ENCODE data around the gene FAAP20.

DNA sequence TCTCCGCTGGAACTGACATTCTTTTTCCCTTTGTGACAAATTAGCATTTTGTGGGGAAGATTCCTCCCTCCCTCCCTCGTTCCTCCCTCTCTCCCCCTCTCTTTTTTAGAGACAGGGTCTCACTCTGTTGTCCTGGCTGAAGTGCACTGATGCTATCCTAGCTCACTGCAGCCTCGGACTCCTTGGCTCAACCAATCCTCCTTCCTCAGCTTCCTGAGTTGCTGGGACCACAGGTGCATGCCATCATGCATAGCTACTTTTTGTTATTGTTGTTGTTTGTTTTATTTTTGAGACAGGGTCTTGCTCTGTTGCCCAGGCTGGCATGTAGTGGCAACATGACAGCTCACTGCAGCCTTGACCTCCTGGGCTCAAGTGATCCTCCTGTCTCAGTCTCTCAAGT, 26.7 kb upstream of the FAAP20 start:
- TF ChIP-seq, protein P1, sequence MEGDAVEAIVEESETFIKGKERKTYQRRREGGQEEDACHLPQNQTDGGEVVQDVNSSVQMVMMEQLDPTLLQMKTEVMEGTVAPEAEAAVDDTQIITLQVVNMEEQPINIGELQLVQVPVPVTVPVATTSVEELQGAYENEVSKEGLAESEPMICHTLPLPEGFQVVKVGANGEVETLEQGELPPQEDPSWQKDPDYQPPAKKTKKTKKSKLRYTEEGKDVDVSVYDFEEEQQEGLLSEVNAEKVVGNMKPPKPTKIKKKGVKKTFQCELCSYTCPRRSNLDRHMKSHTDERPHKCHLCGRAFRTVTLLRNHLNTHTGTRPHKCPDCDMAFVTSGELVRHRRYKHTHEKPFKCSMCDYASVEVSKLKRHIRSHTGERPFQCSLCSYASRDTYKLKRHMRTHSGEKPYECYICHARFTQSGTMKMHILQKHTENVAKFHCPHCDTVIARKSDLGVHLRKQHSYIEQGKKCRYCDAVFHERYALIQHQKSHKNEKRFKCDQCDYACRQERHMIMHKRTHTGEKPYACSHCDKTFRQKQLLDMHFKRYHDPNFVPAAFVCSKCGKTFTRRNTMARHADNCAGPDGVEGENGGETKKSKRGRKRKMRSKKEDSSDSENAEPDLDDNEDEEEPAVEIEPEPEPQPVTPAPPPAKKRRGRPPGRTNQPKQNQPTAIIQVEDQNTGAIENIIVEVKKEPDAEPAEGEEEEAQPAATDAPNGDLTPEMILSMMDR (conservative IDR thresholded peaks at IDR 0.05; ENCODE audit: low read depth in 2 of 2): no peak
- no peak for TF ChIP-seq EZH2 (IDR thresholded peaks at IDR 0.05; ENCODE audit: low read depth, unreplicated experiment)
- TF ChIP-seq CREB1 (CRISPR knock-in tag; IDR thresholded peaks at IDR 0.05; ENCODE audit: low read depth): no peak
- no peak for TF ChIP-seq EZH2phosphoT487 (IDR thresholded peaks at IDR 0.05; ENCODE audit: unreplicated experiment)
- no peak for TF ChIP-seq JUNB (IDR thresholded peaks at IDR 0.05; ENCODE audit: unreplicated experiment)
- TF ChIP-seq, protein P2, sequence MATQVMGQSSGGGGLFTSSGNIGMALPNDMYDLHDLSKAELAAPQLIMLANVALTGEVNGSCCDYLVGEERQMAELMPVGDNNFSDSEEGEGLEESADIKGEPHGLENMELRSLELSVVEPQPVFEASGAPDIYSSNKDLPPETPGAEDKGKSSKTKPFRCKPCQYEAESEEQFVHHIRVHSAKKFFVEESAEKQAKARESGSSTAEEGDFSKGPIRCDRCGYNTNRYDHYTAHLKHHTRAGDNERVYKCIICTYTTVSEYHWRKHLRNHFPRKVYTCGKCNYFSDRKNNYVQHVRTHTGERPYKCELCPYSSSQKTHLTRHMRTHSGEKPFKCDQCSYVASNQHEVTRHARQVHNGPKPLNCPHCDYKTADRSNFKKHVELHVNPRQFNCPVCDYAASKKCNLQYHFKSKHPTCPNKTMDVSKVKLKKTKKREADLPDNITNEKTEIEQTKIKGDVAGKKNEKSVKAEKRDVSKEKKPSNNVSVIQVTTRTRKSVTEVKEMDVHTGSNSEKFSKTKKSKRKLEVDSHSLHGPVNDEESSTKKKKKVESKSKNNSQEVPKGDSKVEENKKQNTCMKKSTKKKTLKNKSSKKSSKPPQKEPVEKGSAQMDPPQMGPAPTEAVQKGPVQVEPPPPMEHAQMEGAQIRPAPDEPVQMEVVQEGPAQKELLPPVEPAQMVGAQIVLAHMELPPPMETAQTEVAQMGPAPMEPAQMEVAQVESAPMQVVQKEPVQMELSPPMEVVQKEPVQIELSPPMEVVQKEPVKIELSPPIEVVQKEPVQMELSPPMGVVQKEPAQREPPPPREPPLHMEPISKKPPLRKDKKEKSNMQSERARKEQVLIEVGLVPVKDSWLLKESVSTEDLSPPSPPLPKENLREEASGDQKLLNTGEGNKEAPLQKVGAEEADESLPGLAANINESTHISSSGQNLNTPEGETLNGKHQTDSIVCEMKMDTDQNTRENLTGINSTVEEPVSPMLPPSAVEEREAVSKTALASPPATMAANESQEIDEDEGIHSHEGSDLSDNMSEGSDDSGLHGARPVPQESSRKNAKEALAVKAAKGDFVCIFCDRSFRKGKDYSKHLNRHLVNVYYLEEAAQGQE (IDR thresholded peaks at IDR 0.05; ENCODE audit: unreplicated experiment): no peak
- TF ChIP-seq, protein P3, sequence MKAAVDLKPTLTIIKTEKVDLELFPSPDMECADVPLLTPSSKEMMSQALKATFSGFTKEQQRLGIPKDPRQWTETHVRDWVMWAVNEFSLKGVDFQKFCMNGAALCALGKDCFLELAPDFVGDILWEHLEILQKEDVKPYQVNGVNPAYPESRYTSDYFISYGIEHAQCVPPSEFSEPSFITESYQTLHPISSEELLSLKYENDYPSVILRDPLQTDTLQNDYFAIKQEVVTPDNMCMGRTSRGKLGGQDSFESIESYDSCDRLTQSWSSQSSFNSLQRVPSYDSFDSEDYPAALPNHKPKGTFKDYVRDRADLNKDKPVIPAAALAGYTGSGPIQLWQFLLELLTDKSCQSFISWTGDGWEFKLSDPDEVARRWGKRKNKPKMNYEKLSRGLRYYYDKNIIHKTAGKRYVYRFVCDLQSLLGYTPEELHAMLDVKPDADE (IDR thresholded peaks at IDR 0.05): no peak
- no peak for TF ChIP-seq NANOG (IDR thresholded peaks at IDR 0.05; ENCODE audit: borderline replicate concordance)
- no peak for TF ChIP-seq POLR2AphosphoS5 (IDR thresholded peaks at IDR 0.05; ENCODE audit: low read depth)
- TF ChIP-seq STAT1 (IDR thresholded peaks at IDR 0.05; ENCODE audit: unreplicated experiment): no peak
- no peak for TF ChIP-seq ZNF114 (CRISPR knock-in tag; IDR thresholded peaks at IDR 0.05)
- TF ChIP-seq, protein P4, sequence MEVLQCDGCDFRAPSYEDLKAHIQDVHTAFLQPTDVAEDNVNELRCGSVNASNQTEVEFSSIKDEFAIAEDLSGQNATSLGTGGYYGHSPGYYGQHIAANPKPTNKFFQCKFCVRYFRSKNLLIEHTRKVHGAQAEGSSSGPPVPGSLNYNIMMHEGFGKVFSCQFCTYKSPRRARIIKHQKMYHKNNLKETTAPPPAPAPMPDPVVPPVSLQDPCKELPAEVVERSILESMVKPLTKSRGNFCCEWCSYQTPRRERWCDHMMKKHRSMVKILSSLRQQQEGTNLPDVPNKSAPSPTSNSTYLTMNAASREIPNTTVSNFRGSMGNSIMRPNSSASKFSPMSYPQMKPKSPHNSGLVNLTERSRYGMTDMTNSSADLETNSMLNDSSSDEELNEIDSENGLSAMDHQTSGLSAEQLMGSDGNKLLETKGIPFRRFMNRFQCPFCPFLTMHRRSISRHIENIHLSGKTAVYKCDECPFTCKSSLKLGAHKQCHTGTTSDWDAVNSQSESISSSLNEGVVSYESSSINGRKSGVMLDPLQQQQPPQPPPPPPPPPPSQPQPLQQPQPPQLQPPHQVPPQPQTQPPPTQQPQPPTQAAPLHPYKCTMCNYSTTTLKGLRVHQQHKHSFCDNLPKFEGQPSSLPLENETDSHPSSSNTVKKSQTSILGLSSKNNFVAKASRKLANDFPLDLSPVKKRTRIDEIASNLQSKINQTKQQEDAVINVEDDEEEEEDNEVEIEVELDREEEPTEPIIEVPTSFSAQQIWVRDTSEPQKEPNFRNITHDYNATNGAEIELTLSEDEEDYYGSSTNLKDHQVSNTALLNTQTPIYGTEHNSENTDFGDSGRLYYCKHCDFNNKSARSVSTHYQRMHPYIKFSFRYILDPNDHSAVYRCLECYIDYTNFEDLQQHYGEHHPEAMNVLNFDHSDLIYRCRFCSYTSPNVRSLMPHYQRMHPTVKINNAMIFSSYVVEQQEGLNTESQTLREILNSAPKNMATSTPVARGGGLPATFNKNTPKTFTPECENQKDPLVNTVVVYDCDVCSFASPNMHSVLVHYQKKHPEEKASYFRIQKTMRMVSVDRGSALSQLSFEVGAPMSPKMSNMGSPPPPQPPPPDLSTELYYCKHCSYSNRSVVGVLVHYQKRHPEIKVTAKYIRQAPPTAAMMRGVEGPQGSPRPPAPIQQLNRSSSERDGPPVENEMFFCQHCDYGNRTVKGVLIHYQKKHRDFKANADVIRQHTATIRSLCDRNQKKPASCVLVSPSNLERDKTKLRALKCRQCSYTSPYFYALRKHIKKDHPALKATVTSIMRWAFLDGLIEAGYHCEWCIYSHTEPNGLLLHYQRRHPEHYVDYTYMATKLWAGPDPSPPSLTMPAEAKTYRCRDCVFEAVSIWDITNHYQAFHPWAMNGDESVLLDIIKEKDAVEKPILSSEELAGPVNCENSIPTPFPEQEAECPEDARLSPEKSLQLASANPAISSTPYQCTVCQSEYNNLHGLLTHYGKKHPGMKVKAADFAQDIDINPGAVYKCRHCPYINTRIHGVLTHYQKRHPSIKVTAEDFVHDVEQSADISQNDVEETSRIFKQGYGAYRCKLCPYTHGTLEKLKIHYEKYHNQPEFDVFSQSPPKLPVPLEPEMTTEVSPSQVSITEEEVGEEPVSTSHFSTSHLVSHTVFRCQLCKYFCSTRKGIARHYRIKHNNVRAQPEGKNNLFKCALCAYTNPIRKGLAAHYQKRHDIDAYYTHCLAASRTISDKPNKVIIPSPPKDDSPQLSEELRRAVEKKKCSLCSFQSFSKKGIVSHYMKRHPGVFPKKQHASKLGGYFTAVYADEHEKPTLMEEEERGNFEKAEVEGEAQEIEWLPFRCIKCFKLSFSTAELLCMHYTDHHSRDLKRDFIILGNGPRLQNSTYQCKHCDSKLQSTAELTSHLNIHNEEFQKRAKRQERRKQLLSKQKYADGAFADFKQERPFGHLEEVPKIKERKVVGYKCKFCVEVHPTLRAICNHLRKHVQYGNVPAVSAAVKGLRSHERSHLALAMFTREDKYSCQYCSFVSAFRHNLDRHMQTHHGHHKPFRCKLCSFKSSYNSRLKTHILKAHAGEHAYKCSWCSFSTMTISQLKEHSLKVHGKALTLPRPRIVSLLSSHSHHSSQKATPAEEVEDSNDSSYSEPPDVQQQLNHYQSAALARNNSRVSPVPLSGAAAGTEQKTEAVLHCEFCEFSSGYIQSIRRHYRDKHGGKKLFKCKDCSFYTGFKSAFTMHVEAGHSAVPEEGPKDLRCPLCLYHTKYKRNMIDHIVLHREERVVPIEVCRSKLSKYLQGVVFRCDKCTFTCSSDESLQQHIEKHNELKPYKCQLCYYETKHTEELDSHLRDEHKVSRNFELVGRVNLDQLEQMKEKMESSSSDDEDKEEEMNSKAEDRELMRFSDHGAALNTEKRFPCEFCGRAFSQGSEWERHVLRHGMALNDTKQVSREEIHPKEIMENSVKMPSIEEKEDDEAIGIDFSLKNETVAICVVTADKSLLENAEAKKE (CRISPR knock-in tag; IDR thresholded peaks at IDR 0.05): no peak
